HCT116 (cell line): Measurements from ENCODE around the gene TRMT11. TPM values are rescaled to one million over a fixed set of nuclear protein-coding genes. Genes with fewer than 3 reads are reported as not detected.

Source experiments
- ATAC-seq: fragments of 200-7000 bp; cut with Tn5 transposase; 2 replicates; pipeline ENCODE4 v1.9.1; 2020; ENCODE audit warnings: mild to moderate bottlenecking, moderate library complexity
- BruUV-seq: library from RNA; stranded (reverse); fragments of 400-500 nt; replicated peaks from 2 replicates; lab custom pipeline; 2021; lab: Mats Ljungman, UMichigan
- CTCF ChIA-PET: fragments of 300-600 bp; sonication (Branson Sonifier 250); formaldehyde crosslinking; loops from one replicate; lab custom pipeline; 2021; ENCODE audit warnings: antibody characterized with exemption; lab: Charles Lee
- POLR2A ChIA-PET: fragments of 300-600, 350-600 bp; sonication (Branson Sonifier 250); formaldehyde crosslinking; loops from one replicate; lab custom pipeline; 2021; ENCODE audit warnings: antibody characterized with exemption; lab: Charles Lee
- RAD21 ChIA-PET, 2 experiments: fragments of 300-600 bp; sonication (Branson Sonifier 250); formaldehyde crosslinking; loops; one replicate each; lab custom pipeline; 2023; ENCODE audit warnings: low total read pairs in 2 of 2; ENCODE audit not compliant: uncharacterized antibody in 2 of 2, unreplicated experiment in 2 of 2, low non-redundant PET in 1 of 2; lab: Charles Lee
- DNase-seq: peaks from one replicate; pipeline ENCODE4 v3.0.0-alpha.2; 2010; ENCODE audit warnings: low read depth, low spot score
- H2AFZ ChIP-seq: fragments of 200-600 bp; shearing (Covaris generic), sonication (generic); 2 replicates; pipeline ENCODE4 v1.6.1; 2017; ENCODE audit warnings: low read depth, mixed run types, mixed read lengths, antibody characterized with exemption, low read length; ENCODE audit not compliant: poor library complexity, severe bottlenecking
- H3K27ac ChIP-seq: 2 replicates; pipeline ENCODE4 v1.5.1; 2012; ENCODE audit warnings: low read depth, low read length
- H3K27me3 ChIP-seq: fragments of 200-600 bp; sonication (generic); 2 replicates; pipeline ENCODE4 v1.6.1; 2016; ENCODE audit warnings: mixed run types, low read length, mixed read lengths; ENCODE audit not compliant: insufficient read depth
- H3K36me3 ChIP-seq, 2 experiments: fragments of 200-500 bp in 1 of 2; fragments of 200-600 bp in 1 of 2; sonication (Bioruptor generic) in 1 of 2; sonication (generic) in 1 of 2; 2 replicates each; pipeline versions ENCODE4 v1.5.1 to v1.6.1; 2014 to 2016; ENCODE audit warnings: low read length in 2 of 2, inconsistent platforms in 1 of 2, mixed read lengths in 1 of 2, mixed run types in 1 of 2; ENCODE audit not compliant: insufficient read depth in 2 of 2, control insufficient read depth in 1 of 2
- H3K4me1 ChIP-seq, 2 experiments: fragments of 200-600 bp in 1 of 2; sonication (generic) in 1 of 2; 2 replicates each; pipeline versions ENCODE4 v1.5.1 to v1.6.1; 2012 to 2017; ENCODE audit warnings: low read length in 2 of 2, inconsistent platforms in 1 of 2, mild to moderate bottlenecking in 1 of 2, mixed read lengths in 1 of 2, mixed run types in 1 of 2, moderate library complexity in 1 of 2; ENCODE audit not compliant: insufficient read depth in 2 of 2, control insufficient read depth in 1 of 2
- H3K4me2 ChIP-seq: fragments of 200-600 bp; sonication (generic); 2 replicates; pipeline ENCODE4 v1.6.1; 2017; ENCODE audit warnings: mixed run types, low read length, mixed read lengths
- H3K4me3 ChIP-seq, 2 experiments: fragments of 200-600 bp in 1 of 2; sonication (generic) in 1 of 2; replicated peaks in 1 of 2; 2 replicates each; pipeline ENCODE4 v1.5.1; 2011 to 2016; ENCODE audit warnings: low read length in 2 of 2, control low read depth in 1 of 2, low read depth in 1 of 2, mild to moderate bottlenecking in 1 of 2, mixed read lengths in 1 of 2, mixed run types in 1 of 2
- H3K79me2 ChIP-seq: fragments of 200-600 bp; sonication (generic); 2 replicates; pipeline ENCODE4 v1.6.1; 2017; ENCODE audit warnings: mild to moderate bottlenecking, mixed run types, low read length, moderate library complexity, mixed read lengths; ENCODE audit not compliant: insufficient read depth
- H3K9ac ChIP-seq: fragments of 200-600 bp; sonication (generic); 2 replicates; pipeline ENCODE4 v1.6.1; 2016; ENCODE audit warnings: low read length, mixed read lengths
- H3K9me2 ChIP-seq: fragments of 200-600 bp; sonication (generic), shearing (Covaris generic); 2 replicates; pipeline ENCODE4 v1.6.1; 2017; ENCODE audit warnings: mixed run types, mild to moderate bottlenecking, moderate library complexity; ENCODE audit not compliant: insufficient read depth
- H3K9me3 ChIP-seq, 2 experiments: fragments of 200-500 bp in 1 of 2; fragments of 200-600 bp in 1 of 2; sonication (Bioruptor generic) in 1 of 2; sonication (generic) in 1 of 2; 2 replicates each; pipeline ENCODE4 v1.6.1; 2014 to 2017; ENCODE audit warnings: low read length in 2 of 2, mixed read lengths in 2 of 2, inconsistent platforms in 1 of 2, low read depth in 1 of 2, mild to moderate bottlenecking in 1 of 2, mixed run types in 1 of 2, moderate library complexity in 1 of 2; ENCODE audit not compliant: control insufficient read depth in 1 of 2, insufficient read depth in 1 of 2
- H4K20me1 ChIP-seq: fragments of 200-600 bp; sonication (generic), shearing (Covaris generic); 2 replicates; pipeline ENCODE4 v1.6.1; 2017; ENCODE audit warnings: mixed run types, mild to moderate bottlenecking, moderate library complexity; ENCODE audit not compliant: insufficient read depth
- CBX3 ChIP-seq: IDR thresholded peaks from 2 replicates; pipeline ENCODE4 v1.6.1; 2012; ENCODE audit warnings: low read depth
- CEBPB ChIP-seq: IDR thresholded peaks from 2 replicates; pipeline ENCODE4 v1.6.1; 2012; ENCODE audit warnings: low read depth
- EGR1 ChIP-seq: IDR thresholded peaks from 2 replicates; pipeline ENCODE4 v1.6.1; 2012; ENCODE audit warnings: low read depth
- ELF1 ChIP-seq: IDR thresholded peaks from 2 replicates; pipeline ENCODE4 v1.6.1; 2012; ENCODE audit warnings: low read depth, borderline replicate concordance
- EZH2 ChIP-seq: fragments of 200-600 bp; sonication (generic); IDR thresholded peaks from 2 replicates; pipeline ENCODE4 v1.6.1; 2017; ENCODE audit warnings: antibody characterized with exemption, mixed run types
- JUND ChIP-seq: IDR thresholded peaks from 2 replicates; pipeline ENCODE4 v1.6.1; 2012
- POLR2A ChIP-seq: IDR thresholded peaks from 2 replicates; pipeline ENCODE4 v1.7.0; 2011; ENCODE audit warnings: borderline replicate concordance; ENCODE audit not compliant: insufficient read depth, insufficient read length; ENCODE audit errors: extremely low read depth
- SIN3A ChIP-seq: IDR thresholded peaks from 2 replicates; pipeline ENCODE4 v1.6.1; 2012; ENCODE audit warnings: low read depth
- SP1 ChIP-seq: IDR thresholded peaks from 2 replicates; pipeline ENCODE4 v1.6.1; 2012; ENCODE audit warnings: low read depth
- SRF ChIP-seq: IDR thresholded peaks from 2 replicates; pipeline ENCODE4 v1.6.1; 2012; ENCODE audit warnings: low read depth
- TCF7L2 ChIP-seq: IDR thresholded peaks from 2 replicates; pipeline ENCODE4 v1.7.0; 2011; ENCODE audit warnings: borderline replicate concordance, inconsistent platforms; ENCODE audit not compliant: insufficient read depth, insufficient read length; ENCODE audit errors: extremely low read depth
- YY1 ChIP-seq: IDR thresholded peaks from 2 replicates; pipeline ENCODE4 v1.6.1; 2011; ENCODE audit warnings: low read length, low read depth, moderate library complexity, mild to moderate bottlenecking; ENCODE audit not compliant: insufficient replicate concordance; ENCODE audit errors: extremely low read depth
- ZFX ChIP-seq: fragments of 450-650 bp; IDR thresholded peaks from 2 replicates; pipeline ENCODE4 v1.6.1; 2017
- ZNF274 ChIP-seq: fragments of 200-500 bp; sonication (Bioruptor generic); IDR thresholded peaks from 2 replicates; pipeline ENCODE4 v1.6.1; 2014; ENCODE audit warnings: mild to moderate bottlenecking, low read depth, low read length, inconsistent platforms
- intact Hi-C: fragments of 100-400 bp; cut with micrococcal nuclease; formaldehyde crosslinking; loops from 2 replicates; pipeline ENCODE4 v1.10.0; 2022
- total RNA-seq: library from RNA; stranded (reverse); gene quantifications from one replicate; pipeline ENCODE4 v1.2.1, GENCODE V29; 2021; ENCODE audit not compliant: unreplicated experiment
- TF ChIP-seq, protein P1 (sequence below), 3 experiments: fragments of 200-600 bp in 1 of 3; sonication (generic) in 1 of 3; IDR thresholded peaks in 2 of 3; conservative IDR thresholded peaks in 1 of 3; 2 replicates each; pipeline ENCODE4 v1.5.1; 2012 to 2017; ENCODE audit warnings: low read depth in 2 of 3, low read length in 2 of 3, antibody characterized with exemption in 1 of 3, borderline replicate concordance in 1 of 3, control low read depth in 1 of 3, mild to moderate bottlenecking in 1 of 3, mixed read lengths in 1 of 3, mixed run types in 1 of 3, moderate library complexity in 1 of 3; ENCODE audit not compliant: insufficient read depth in 1 of 3
- TF ChIP-seq, protein P2 (sequence below): IDR thresholded peaks from 2 replicates; pipeline ENCODE4 v1.6.1; 2012
- TF ChIP-seq, protein P3 (sequence below): IDR thresholded peaks from 2 replicates; pipeline ENCODE4 v1.6.1; 2012
- TF ChIP-seq, protein P4 (sequence below): IDR thresholded peaks from 2 replicates; pipeline ENCODE4 v1.6.1; 2012; ENCODE audit warnings: low read depth
- TF ChIP-seq, protein P5 (sequence below): IDR thresholded peaks from 2 replicates; pipeline ENCODE4 v1.6.1; 2011; ENCODE audit warnings: mild to moderate bottlenecking, low read length, moderate library complexity; ENCODE audit not compliant: insufficient replicate concordance; ENCODE audit errors: extremely low read depth

Gene TRMT11
- total RNA-seq, 1 experiment from 2014 or later, result 41.8 TPM

DNA sequence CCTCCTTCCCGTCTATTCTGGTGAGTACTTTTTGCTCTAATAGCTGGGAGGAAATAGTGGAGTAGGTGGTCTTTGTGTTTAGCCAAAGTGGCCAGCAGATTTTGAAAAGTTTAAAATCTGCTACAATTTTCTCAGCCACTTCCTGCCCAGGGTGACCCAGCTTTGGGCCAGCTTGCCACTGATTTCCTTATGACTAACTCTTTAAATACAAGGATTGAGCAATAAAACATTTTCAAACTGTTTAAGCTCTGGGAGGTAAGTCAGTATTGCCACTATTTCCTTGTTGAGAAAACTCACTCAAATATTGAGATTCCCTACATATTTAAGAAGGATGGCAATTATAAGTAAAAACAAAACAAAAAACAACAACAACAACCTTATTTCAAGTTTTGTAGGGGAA, 54.5 kb downstream of the TRMT11 start (continued):
- no peak for TF ChIP-seq POLR2A
- TF ChIP-seq, all 23 proteins: peak for 3

DNA sequence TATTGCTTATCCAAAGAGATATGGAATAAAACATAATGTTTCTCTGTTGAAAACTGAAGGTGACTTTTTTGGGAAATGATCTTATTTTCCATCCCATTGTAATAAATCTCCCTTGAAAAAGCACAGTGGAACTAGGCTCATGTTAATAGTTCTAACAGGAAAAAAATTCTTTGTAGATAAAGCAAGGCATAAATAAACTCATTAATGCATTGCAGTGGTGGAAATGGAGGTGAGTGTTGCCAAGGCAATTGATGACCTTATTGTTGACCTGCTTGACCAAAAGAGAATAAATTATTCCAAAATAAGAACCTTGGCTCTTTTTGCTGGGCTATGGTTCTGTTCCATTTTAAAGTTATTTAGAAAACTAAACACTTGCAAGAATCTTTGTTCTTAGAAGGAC, 55.2 kb downstream of the TRMT11 start:
- no peak for DNase-seq
- Histone ChIP-seq H2AFZ (no peak overlapping the region), H3K27me3 (no peaks in the 10 kb centered on the region), H4K20me1 (no peaks in the 10 kb centered on the region), H3K9ac (no peak overlapping the region), H3K4me2 (no peak overlapping the region), H3K9me3 (no peaks in the 10 kb centered on the region), H3K79me2 (no peaks in the 10 kb centered on the region; the same call in 1 of the 2 replicates), H3K27ac (no peak overlapping the region), H3K4me1 (no peaks in the 10 kb centered on the region), H3K36me3 (peaks cover 9 to 14% of the 10 kb centered on the region in 2 experiments; a peak in 3 of 4 replicates), H3K9me2 (no peaks in the 10 kb centered on the region), H3K4me3 (no peak overlapping the region)
- no peak for TF ChIP-seq ELF1
- TF ChIP-seq, protein P1, sequence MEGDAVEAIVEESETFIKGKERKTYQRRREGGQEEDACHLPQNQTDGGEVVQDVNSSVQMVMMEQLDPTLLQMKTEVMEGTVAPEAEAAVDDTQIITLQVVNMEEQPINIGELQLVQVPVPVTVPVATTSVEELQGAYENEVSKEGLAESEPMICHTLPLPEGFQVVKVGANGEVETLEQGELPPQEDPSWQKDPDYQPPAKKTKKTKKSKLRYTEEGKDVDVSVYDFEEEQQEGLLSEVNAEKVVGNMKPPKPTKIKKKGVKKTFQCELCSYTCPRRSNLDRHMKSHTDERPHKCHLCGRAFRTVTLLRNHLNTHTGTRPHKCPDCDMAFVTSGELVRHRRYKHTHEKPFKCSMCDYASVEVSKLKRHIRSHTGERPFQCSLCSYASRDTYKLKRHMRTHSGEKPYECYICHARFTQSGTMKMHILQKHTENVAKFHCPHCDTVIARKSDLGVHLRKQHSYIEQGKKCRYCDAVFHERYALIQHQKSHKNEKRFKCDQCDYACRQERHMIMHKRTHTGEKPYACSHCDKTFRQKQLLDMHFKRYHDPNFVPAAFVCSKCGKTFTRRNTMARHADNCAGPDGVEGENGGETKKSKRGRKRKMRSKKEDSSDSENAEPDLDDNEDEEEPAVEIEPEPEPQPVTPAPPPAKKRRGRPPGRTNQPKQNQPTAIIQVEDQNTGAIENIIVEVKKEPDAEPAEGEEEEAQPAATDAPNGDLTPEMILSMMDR (IDR thresholded peaks at IDR 0.05 in 2 of 3, conservative IDR thresholded peaks at IDR 0.05 in 1 of 3; ENCODE audit: borderline replicate concordance in 1 of 3, insufficient read depth in 1 of 3, low read depth in 2 of 3, low read length in 2 of 3), result no peak
- TF ChIP-seq JUND, result no peak
- TF ChIP-seq SIN3A, result no peak
- no peak for TF ChIP-seq ZNF274
- no peak for TF ChIP-seq EZH2
- no peak for TF ChIP-seq SRF
- TF ChIP-seq CEBPB, result no peak
- TF ChIP-seq, protein P2, sequence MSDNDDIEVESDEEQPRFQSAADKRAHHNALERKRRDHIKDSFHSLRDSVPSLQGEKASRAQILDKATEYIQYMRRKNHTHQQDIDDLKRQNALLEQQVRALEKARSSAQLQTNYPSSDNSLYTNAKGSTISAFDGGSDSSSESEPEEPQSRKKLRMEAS, result no peak
- no peak for TF ChIP-seq POLR2A
- no peak for TF ChIP-seq YY1
- no peak for TF ChIP-seq EGR1
- TF ChIP-seq, protein P3, sequence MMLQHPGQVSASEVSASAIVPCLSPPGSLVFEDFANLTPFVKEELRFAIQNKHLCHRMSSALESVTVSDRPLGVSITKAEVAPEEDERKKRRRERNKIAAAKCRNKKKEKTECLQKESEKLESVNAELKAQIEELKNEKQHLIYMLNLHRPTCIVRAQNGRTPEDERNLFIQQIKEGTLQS, result no peak
- TF ChIP-seq, protein P4, sequence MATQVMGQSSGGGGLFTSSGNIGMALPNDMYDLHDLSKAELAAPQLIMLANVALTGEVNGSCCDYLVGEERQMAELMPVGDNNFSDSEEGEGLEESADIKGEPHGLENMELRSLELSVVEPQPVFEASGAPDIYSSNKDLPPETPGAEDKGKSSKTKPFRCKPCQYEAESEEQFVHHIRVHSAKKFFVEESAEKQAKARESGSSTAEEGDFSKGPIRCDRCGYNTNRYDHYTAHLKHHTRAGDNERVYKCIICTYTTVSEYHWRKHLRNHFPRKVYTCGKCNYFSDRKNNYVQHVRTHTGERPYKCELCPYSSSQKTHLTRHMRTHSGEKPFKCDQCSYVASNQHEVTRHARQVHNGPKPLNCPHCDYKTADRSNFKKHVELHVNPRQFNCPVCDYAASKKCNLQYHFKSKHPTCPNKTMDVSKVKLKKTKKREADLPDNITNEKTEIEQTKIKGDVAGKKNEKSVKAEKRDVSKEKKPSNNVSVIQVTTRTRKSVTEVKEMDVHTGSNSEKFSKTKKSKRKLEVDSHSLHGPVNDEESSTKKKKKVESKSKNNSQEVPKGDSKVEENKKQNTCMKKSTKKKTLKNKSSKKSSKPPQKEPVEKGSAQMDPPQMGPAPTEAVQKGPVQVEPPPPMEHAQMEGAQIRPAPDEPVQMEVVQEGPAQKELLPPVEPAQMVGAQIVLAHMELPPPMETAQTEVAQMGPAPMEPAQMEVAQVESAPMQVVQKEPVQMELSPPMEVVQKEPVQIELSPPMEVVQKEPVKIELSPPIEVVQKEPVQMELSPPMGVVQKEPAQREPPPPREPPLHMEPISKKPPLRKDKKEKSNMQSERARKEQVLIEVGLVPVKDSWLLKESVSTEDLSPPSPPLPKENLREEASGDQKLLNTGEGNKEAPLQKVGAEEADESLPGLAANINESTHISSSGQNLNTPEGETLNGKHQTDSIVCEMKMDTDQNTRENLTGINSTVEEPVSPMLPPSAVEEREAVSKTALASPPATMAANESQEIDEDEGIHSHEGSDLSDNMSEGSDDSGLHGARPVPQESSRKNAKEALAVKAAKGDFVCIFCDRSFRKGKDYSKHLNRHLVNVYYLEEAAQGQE, result no peak
- no peak for TF ChIP-seq ZFX
- TF ChIP-seq SP1, result no peak
- TF ChIP-seq CBX3, result no peak
- TF ChIP-seq, protein P5, sequence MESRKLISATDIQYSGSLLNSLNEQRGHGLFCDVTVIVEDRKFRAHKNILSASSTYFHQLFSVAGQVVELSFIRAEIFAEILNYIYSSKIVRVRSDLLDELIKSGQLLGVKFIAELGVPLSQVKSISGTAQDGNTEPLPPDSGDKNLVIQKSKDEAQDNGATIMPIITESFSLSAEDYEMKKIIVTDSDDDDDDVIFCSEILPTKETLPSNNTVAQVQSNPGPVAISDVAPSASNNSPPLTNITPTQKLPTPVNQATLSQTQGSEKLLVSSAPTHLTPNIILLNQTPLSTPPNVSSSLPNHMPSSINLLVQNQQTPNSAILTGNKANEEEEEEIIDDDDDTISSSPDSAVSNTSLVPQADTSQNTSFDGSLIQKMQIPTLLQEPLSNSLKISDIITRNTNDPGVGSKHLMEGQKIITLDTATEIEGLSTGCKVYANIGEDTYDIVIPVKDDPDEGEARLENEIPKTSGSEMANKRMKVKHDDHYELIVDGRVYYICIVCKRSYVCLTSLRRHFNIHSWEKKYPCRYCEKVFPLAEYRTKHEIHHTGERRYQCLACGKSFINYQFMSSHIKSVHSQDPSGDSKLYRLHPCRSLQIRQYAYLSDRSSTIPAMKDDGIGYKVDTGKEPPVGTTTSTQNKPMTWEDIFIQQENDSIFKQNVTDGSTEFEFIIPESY, result no peak
- TF ChIP-seq TCF7L2, result no peak
- no peak for ATAC-seq
- no TSS peak for BruUV-seq
- RAD21 ChIA-PET, result no interaction called here
- intact Hi-C loops, result no loop called here
- POLR2A ChIA-PET, result no interaction called here
- CTCF ChIA-PET, result no interaction called here
